Measurements from ENCODE around the gene ITGA11. TPM values are rescaled to one million over a fixed set of nuclear protein-coding genes. Genes with fewer than 3 reads are reported as not detected.

Gene ITGA11
- total RNA-seq, 2 experiments from 2014 or later, result under 0.01 TPM; not detected in 1

DNA sequence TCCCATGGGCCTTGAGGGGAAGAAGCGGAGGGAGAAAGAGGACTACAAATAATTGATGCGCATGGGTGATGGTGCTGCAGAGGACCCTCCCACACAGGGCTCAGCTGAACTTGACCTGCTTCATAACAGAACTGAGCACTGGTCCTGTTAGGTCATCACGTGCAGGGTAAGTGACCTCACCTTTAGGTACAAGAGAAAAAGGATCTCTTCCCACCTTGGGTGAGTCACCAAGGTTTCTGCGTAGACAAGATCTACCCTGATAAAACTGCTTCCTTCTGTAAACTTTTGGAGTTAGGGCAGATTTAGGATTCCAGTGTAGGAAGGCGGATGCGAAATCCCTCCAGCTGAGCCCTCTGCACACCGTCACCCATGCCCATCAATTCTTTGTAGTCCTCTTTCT lies 87.4 kb downstream of the ITGA11 start:
- Histone ChIP-seq H3K4me1 (ENCODE audit: insufficient read depth, low read length, poor library complexity, severe bottlenecking) (no peaks in the 10 kb centered on the region), H3K4me3 (ENCODE audit: low read depth, low read length, poor library complexity, severe bottlenecking) (no peak overlapping the region), H3K9me2 (ENCODE audit: insufficient read depth, low read length) (no peaks in the 10 kb centered on the region), H3K79me2 (ENCODE audit: insufficient read depth, low read depth, low read length) (no peaks in the 10 kb centered on the region), H3K27ac (ENCODE audit: low read depth, low read length, poor library complexity, severe bottlenecking) (no peak overlapping the region), H4K20me1 (ENCODE audit: insufficient read depth, low read length) (no peaks in the 10 kb centered on the region), H3K4me2 (ENCODE audit: low read length) (no peak overlapping the region), H3K36me3 (ENCODE audit: insufficient read depth, low read length) (no peaks in the 10 kb centered on the region), H3K9me3 (ENCODE audit: low read length) (no peaks in the 10 kb centered on the region), H2AFZ (ENCODE audit: low read length) (no peak overlapping the region)
- no peak for DNase-seq (ENCODE audit: low spot score)
- ChIA-PET POLR2A (interaction anchor here (0.5 kb wide), 1 partner anchor 138 kb away, joined by 3 read pairs; no protein-coding TSS in a partner anchor), CTCF (ENCODE audit: unreplicated experiment) (no interaction called here)
- intact Hi-C loops (cut with micrococcal nuclease; ENCODE audit: unreplicated experiment), result no loop called here
- no TSS peak for BruUV-seq (replicated peaks)
- no peak for TF ChIP-seq EZH2phosphoT487 (IDR thresholded peaks at IDR 0.05; ENCODE audit: borderline replicate concordance, low read depth, low read length)
- TF ChIP-seq, protein P1, sequence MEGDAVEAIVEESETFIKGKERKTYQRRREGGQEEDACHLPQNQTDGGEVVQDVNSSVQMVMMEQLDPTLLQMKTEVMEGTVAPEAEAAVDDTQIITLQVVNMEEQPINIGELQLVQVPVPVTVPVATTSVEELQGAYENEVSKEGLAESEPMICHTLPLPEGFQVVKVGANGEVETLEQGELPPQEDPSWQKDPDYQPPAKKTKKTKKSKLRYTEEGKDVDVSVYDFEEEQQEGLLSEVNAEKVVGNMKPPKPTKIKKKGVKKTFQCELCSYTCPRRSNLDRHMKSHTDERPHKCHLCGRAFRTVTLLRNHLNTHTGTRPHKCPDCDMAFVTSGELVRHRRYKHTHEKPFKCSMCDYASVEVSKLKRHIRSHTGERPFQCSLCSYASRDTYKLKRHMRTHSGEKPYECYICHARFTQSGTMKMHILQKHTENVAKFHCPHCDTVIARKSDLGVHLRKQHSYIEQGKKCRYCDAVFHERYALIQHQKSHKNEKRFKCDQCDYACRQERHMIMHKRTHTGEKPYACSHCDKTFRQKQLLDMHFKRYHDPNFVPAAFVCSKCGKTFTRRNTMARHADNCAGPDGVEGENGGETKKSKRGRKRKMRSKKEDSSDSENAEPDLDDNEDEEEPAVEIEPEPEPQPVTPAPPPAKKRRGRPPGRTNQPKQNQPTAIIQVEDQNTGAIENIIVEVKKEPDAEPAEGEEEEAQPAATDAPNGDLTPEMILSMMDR (conservative IDR thresholded peaks at IDR 0.05; ENCODE audit: low read length), result no peak

DNA sequence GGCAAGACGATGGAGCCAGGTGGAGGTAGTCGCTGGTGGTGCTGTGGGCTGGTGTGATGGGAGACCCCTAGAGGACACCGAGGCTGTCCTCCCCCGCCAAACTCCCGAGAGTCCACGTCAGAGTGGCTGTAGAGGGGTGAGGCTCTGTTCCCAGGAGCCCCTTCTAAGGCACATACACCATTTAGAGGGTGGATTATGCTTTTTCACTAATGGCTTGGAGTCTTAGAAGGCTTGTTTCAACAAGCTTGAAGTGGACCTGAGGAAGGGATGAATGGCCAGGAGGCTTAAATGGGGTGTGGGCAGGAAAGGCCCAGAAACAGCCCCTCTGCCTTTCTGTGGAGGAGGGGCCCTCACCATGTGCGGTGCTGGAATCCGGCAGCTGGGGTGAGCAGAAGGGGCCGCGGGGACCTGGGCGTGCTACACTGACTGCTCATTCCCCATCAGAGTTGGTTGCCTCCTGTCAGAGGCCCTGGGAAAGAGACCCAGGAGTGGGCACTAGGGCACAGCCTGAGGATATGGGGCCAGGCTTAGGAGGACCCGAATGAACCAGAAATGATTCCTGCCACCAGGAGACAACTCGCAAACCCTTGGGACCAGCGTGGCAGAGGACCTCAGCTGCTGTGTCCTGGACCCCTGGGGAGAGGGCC lies 88.3 kb downstream of the ITGA11 start:
- no peaks in the 10 kb centered on the region for H3K79me2 ChIP-seq (ENCODE audit: insufficient read depth, low read depth, low read length)
- H3K27ac ChIP-seq (ENCODE audit: low read depth, low read length, poor library complexity, severe bottlenecking), result no peak overlapping the region
- TF ChIP-seq, protein P1 (conservative IDR thresholded peaks at IDR 0.05; ENCODE audit: low read length), result no peak
- no peak for TF ChIP-seq EZH2phosphoT487 (IDR thresholded peaks at IDR 0.05; ENCODE audit: borderline replicate concordance, low read depth, low read length)
- no peaks in the 10 kb centered on the region for H3K9me3 ChIP-seq (ENCODE audit: low read length)
- H3K9me2 ChIP-seq (ENCODE audit: insufficient read depth, low read length), result no peaks in the 10 kb centered on the region
- no peak for DNase-seq (ENCODE audit: low spot score)
- no peaks in the 10 kb centered on the region for H4K20me1 ChIP-seq (ENCODE audit: insufficient read depth, low read length)
- ChIA-PET CTCF (ENCODE audit: unreplicated experiment) (interaction anchor here (0.8 kb wide), 1 partner anchor 10 kb away, joined by 4 read pairs; no protein-coding TSS in a partner anchor), POLR2A (interaction anchor here (0.7 to 0.8 kb wide), 2 partner anchors 109 to 133 kb away, joined by 3 read pairs; no protein-coding TSS in a partner anchor)
- no TSS peak for BruUV-seq (replicated peaks)
- no peaks in the 10 kb centered on the region for H3K4me1 ChIP-seq (ENCODE audit: insufficient read depth, low read length, poor library complexity, severe bottlenecking)
- H3K4me3 ChIP-seq (ENCODE audit: low read depth, low read length, poor library complexity, severe bottlenecking), result no peak overlapping the region
- intact Hi-C loops (cut with micrococcal nuclease; ENCODE audit: unreplicated experiment), result no loop called here
- H2AFZ ChIP-seq (ENCODE audit: low read length), result no peak overlapping the region
- H3K36me3 ChIP-seq (ENCODE audit: insufficient read depth, low read length), result no peaks in the 10 kb centered on the region
- no peak overlapping the region for H3K4me2 ChIP-seq (ENCODE audit: low read length)
